Esophagus muscularis mucosa (tissue), 4 donors: ENCODE measurements around the gene MTAP. TPM values are rescaled to one million over a fixed set of nuclear protein-coding genes. Genes with fewer than 3 reads are reported as not detected.

Experiments
- DNase-seq: peaks from one replicate; pipeline ENCODE4 v3.0.0-alpha.2; 2017; ENCODE audit errors: extremely low spot score
- H3K27ac ChIP-seq, 4 donors: fragments of 200-600 bp; sonication (generic); replicated peaks in 1 of 4; 1 replicate in 3 of 4; 2 replicates in 1 of 4; pipeline ENCODE4 v1.5.1; 2016 to 2019; ENCODE audit warnings: mild to moderate bottlenecking in 1 of 4
- H3K27me3 ChIP-seq, 4 donors: fragments of 200-600 bp; sonication (generic); one replicate each; pipeline versions ENCODE4 v1.5.1 to v1.6.0; 2016 to 2019
- H3K36me3 ChIP-seq, 4 donors: fragments of 200-600 bp; sonication (generic); one replicate each; pipeline ENCODE4 v1.5.1; 2016 to 2019
- H3K4me1 ChIP-seq, 4 donors: fragments of 200-600 bp; sonication (generic); one replicate each; pipeline ENCODE4 v1.5.1; 2016 to 2019
- H3K4me3 ChIP-seq, 4 donors: fragments of 200-600 bp; sonication (generic); 1 replicate in 2 of 4; 2 replicates in 2 of 4; pipeline ENCODE4 v1.5.1; 2016 to 2019; ENCODE audit warnings: mild to moderate bottlenecking in 4 of 4, moderate library complexity in 1 of 4
- H3K9me3 ChIP-seq, 4 donors: fragments of 200-600 bp; sonication (generic); 1 replicate in 3 of 4; 2 replicates in 1 of 4; pipeline ENCODE4 v1.5.1; 2016 to 2019
- EP300 ChIP-seq: sonication (generic); formaldehyde crosslinking; IDR thresholded peaks from one replicate; pipeline ENCODE4 v1.6.1; 2017; ENCODE audit warnings: antibody characterized with exemption
- POLR2A ChIP-seq: fragments of 450-650 bp; IDR thresholded peaks from one replicate; pipeline ENCODE4 v1.6.1; 2017; ENCODE audit warnings: antibody characterized with exemption, moderate library complexity, mild to moderate bottlenecking, low read depth
- POLR2AphosphoS5 ChIP-seq, 2 donors: sonication (generic); formaldehyde crosslinking; IDR thresholded peaks; one replicate each; pipeline ENCODE4 v1.6.1; 2017; ENCODE audit warnings: antibody characterized with exemption in 2 of 2
- WGBS: methylation state at CpG from one replicate; pipeline ENCODE4 v1.1.5; 2018; 5-methylcytosine and 5-hydroxymethylcytosine counted together
- intact Hi-C: fragments of 100-400 bp; cut with DNase I; formaldehyde crosslinking; loops from one replicate; pipeline ENCODE4 v1.15.1; 2023
- total RNA-seq, 4 donors: library from RNA; depleted of rRNA; stranded (reverse); fragments of >200 nt; gene quantifications; one replicate each; pipeline versions ENCODE4 v1.1.0 to v1.2.1, GENCODE V29; 2016
- TF ChIP-seq, protein P1 (sequence below), 3 experiments: fragments of 200-600 bp in 2 of 3; fragments of 450-650 bp in 1 of 3; sonication (generic) in 2 of 3; IDR thresholded peaks; one replicate each; pipeline ENCODE4 v1.5.1; 2017 to 2019; ENCODE audit warnings: antibody characterized with exemption in 3 of 3, mild to moderate bottlenecking in 2 of 3, moderate library complexity in 1 of 3

Gene MTAP
- total RNA-seq, 4 donors from 2014 or later, result 18.1 to 26.0 (median 22.1) TPM

DNA sequence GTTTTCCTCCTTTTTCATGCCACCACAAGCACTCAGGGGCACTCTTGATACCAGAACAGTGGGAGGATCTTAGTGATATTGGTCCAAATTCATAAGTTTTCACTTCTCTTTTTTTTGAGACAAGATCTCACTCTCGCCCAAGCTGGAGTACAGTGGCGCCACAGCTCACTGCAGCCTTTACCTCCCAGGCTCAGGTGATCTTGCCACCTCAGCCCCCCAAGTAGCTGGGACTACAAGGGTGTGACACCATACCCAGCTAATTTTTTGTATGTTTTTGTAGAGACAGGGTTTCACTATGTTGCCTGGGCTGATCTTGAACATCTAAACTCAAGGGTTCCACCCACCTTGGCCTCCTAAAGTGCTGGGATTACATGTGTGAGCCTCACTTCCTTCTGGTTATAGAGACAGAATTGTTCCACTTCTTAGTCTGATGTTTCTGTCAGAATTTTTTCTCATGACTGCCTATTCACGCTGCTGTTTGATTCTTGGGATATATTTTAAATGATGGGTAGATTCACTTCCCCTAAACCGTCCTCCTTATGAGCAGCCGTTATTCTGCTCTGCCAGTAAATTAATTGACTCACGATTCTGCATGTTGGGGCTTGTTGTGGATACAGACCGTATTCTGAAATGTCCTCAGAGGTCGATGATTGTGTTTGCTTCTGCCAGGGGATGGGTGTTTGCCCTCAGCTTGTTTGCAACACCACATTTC is 30.8 kb downstream of the MTAP start:
- TF ChIP-seq EP300 (no peak), POLR2A (no peak), POLR2AphosphoS5 (IDR thresholded peaks at IDR 0.05) (no peak)
- TF ChIP-seq, protein P1, sequence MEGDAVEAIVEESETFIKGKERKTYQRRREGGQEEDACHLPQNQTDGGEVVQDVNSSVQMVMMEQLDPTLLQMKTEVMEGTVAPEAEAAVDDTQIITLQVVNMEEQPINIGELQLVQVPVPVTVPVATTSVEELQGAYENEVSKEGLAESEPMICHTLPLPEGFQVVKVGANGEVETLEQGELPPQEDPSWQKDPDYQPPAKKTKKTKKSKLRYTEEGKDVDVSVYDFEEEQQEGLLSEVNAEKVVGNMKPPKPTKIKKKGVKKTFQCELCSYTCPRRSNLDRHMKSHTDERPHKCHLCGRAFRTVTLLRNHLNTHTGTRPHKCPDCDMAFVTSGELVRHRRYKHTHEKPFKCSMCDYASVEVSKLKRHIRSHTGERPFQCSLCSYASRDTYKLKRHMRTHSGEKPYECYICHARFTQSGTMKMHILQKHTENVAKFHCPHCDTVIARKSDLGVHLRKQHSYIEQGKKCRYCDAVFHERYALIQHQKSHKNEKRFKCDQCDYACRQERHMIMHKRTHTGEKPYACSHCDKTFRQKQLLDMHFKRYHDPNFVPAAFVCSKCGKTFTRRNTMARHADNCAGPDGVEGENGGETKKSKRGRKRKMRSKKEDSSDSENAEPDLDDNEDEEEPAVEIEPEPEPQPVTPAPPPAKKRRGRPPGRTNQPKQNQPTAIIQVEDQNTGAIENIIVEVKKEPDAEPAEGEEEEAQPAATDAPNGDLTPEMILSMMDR (IDR thresholded peaks at IDR 0.05), result no peak
- Histone ChIP-seq H3K4me1 (peaks cover 4 to 15% (median 10%) of the 10 kb centered on the region in 4 donors), H3K27me3 (no peaks in the 10 kb centered on the region), H3K27ac (no peak overlapping the region), H3K36me3 (peaks cover 11 to 66% (median 40%) of the 10 kb centered on the region in 4 donors), H3K9me3 (no peaks in the 10 kb centered on the region), H3K4me3 (no peak overlapping the region)
- intact Hi-C loops, result no loop called here
- WGBS, result 92% methylated on average over 8 of the region's 8 CpGs
- DNase-seq, result no peak

DNA sequence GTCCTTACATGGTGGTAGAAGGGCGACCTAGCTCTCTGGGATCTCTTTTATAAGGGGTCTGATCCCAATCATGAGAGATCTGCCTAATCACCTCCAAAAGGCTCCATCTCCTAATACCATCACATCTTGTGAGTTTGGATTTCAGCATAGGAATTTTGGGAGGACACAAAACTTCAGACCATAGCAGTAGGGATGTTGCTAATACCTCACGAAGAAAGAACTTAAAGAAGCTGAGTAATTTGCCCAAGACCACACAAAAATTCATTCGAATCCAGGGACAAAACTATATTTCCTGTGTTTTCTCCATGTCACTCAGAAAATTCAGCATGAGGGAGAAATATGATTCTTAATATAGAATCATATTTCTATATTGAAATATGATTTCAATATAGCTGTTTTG is 32.7 kb downstream of the MTAP start:
- peaks cover 4 to 15% (median 10%) of the 10 kb centered on the region in 4 donors for H3K4me1 ChIP-seq
- intact Hi-C loops, result no loop called here
- peaks cover 14 to 66% (median 45%) of the 10 kb centered on the region in 4 donors for H3K36me3 ChIP-seq
- no peak overlapping the region for H3K27ac ChIP-seq
- no peak for DNase-seq
- H3K9me3 ChIP-seq, result no peaks in the 10 kb centered on the region
- TF ChIP-seq POLR2AphosphoS5 (IDR thresholded peaks at IDR 0.05) (no peak), EP300 (no peak), POLR2A (no peak)
- TF ChIP-seq, protein P1 (IDR thresholded peaks at IDR 0.05), result no peak
- H3K4me3 ChIP-seq, result no peak overlapping the region
- H3K27me3 ChIP-seq, result no peaks in the 10 kb centered on the region
- 95% methylated on average over 3 of the region's 3 CpGs for WGBS

DNA sequence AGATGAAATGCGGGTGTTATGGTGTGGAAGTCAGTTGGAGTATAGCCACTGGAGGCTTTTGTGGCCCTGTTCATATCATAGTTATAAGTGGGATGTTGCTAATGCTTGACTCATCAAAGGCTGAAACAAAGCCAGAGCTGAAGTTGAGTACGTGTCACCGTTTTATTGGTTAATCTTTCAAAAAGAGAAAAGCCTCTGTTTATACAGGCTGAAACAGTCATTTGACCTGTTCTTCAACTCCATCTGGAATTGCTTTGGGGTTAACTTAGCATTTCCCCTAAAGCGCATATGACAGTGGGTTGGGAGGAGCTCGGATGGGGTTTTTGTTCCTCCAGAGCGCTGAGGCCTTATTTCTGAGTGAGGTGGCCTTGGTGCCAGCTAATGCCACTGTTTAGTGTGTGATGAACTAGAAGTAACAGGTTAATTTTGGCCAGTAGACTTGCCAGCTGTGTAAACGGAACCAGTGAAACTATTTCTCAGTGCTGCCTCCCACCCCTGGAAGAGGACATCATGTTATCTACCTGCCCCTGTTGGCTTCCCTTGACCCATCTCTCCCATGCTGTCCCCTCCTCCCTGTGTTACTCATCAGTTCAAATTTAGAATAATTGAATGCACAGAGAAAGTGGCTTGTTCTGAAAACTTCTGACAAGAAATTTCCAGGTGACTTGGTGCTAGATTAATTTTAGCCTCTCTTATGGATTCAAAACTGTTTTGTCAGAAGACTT is 34.2 kb downstream of the MTAP start:
- WGBS, result 58% methylated on average over 7 of the region's 7 CpGs
- TF ChIP-seq POLR2A (no peak), EP300 (no peak), POLR2AphosphoS5 (IDR thresholded peaks at IDR 0.05) (no peak)
- TF ChIP-seq, protein P1 (IDR thresholded peaks at IDR 0.05), result no peak
- Histone ChIP-seq H3K36me3 (peaks cover 15 to 73% (median 57%) of the 10 kb centered on the region in 4 donors), H3K27me3 (no peaks in the 10 kb centered on the region), H3K9me3 (no peaks in the 10 kb centered on the region), H3K27ac (no peak overlapping the region), H3K4me3 (no peak overlapping the region), H3K4me1 (peaks cover 1 to 10% (median 8%) of the 10 kb centered on the region in 4 donors)
- no peak for DNase-seq
- intact Hi-C loops, result no loop called here

DNA sequence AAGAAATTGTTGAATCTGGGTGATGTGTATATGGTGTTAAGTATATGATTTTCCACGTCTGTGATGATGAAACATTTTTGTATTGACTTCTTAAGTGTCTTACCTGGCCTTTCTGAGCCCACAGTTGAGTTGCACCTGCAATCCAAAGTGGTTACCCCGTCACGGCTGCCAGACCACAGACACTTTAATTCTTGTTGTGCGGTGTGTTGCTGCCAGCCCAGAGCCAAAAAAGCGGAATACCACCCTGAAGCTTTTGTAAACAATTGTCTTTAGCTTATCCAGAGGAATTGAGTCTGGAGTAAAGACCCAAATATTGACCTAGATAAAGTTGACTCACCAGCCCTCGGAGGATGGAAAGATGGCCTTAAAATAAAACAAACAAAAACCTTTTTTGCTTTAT is 35.1 kb downstream of the MTAP start:
- H3K36me3 ChIP-seq, result peaks cover 15 to 71% (median 60%) of the 10 kb centered on the region in 4 donors
- DNase-seq, result no peak
- H3K4me1 ChIP-seq, result peaks cover 0 to 1% (median 0%) of the 10 kb centered on the region in 4 donors
- H3K27me3 ChIP-seq, result no peaks in the 10 kb centered on the region
- TF ChIP-seq EP300 (no peak), POLR2AphosphoS5 (IDR thresholded peaks at IDR 0.05) (no peak), POLR2A (no peak)
- TF ChIP-seq, protein P1 (IDR thresholded peaks at IDR 0.05), result no peak
- H3K27ac ChIP-seq, result no peak overlapping the region
- H3K9me3 ChIP-seq, result no peaks in the 10 kb centered on the region
- 90% methylated on average over 6 of the region's 6 CpGs for WGBS
- no peak overlapping the region for H3K4me3 ChIP-seq
- intact Hi-C loops, result no loop called here
